HUES64 (cell line): ENCODE results near the gene FAM234B.
"Not testable (repeated sequence)": the region's sequence is repeated elsewhere in the genome, so short reads cannot be mapped to it uniquely, and the experiment has no call there.

Experiments used
- H3K27ac ChIP-seq: 2 replicates; pipeline ENCODE4 v1.7.0; 2013; ENCODE audit warnings: low read depth, low read length, inconsistent platforms
- H3K27me3 ChIP-seq: 2 replicates; pipeline ENCODE4 v1.6.1; 2013; ENCODE audit warnings: mild to moderate bottlenecking, low read length; ENCODE audit not compliant: insufficient read depth
- H3K36me3 ChIP-seq: 2 replicates; pipeline ENCODE4 v1.6.1; 2013; ENCODE audit warnings: mild to moderate bottlenecking, low read length; ENCODE audit not compliant: insufficient read depth
- H3K4me1 ChIP-seq: 2 replicates; pipeline ENCODE4 v1.6.1; 2013; ENCODE audit warnings: mild to moderate bottlenecking, low read length, moderate library complexity; ENCODE audit not compliant: insufficient read depth
- H3K4me3 ChIP-seq: 2 replicates; pipeline ENCODE4 v1.5.1; 2013; ENCODE audit warnings: mild to moderate bottlenecking, low read length, moderate library complexity
- H3K9ac ChIP-seq: 2 replicates; pipeline ENCODE4 v1.6.1; 2013; ENCODE audit warnings: mild to moderate bottlenecking, low read depth, low read length
- H3K9me3 ChIP-seq: 2 replicates; pipeline ENCODE4 v1.6.1; 2013; ENCODE audit warnings: low read depth, low read length; ENCODE audit not compliant: insufficient read depth
- WGBS: fragments of 150-250, 120-280 bp; methylation state at CpG from one replicate; pipeline ENCODE4 v1.1.7; 2013; ENCODE audit warnings: missing lambda C conversion rate; 5-methylcytosine and 5-hydroxymethylcytosine counted together

Gene FAM234B

GRCh38 chr12:13075786-13076570, 31.8 kb downstream of the FAM234B start:
- Histone ChIP-seq H3K9ac (no peak overlapping the region), H3K4me3 (no peak overlapping the region), H3K4me1 (peaks cover 4% of the 10 kb centered on the region), H3K27ac (no peak overlapping the region), H3K36me3 (peaks cover 60% of the 10 kb centered on the region), H3K9me3 (no peaks in the 10 kb centered on the region), H3K27me3 (no peaks in the 10 kb centered on the region)
- 90% methylated on average over 12 of the region's 12 CpGs for WGBS

GRCh38 chr12:13079440-13079906, 35.3 kb downstream of the FAM234B start:
- H3K4me1 ChIP-seq, result peaks cover 4% of the 10 kb centered on the region
- H3K9me3 ChIP-seq, result no peaks in the 10 kb centered on the region
- H3K9ac ChIP-seq, result no peak overlapping the region
- no peak overlapping the region for H3K4me3 ChIP-seq
- 80% methylated on average over 8 of the region's 8 CpGs for WGBS
- H3K27me3 ChIP-seq, result no peaks in the 10 kb centered on the region
- H3K27ac ChIP-seq, result peak overlapping the region; percentile 4; the same call in 1 of the 2 replicates
- H3K36me3 ChIP-seq, result peaks cover 42% of the 10 kb centered on the region

GRCh38 chr12:13080266-13080665, 36.1 kb downstream of the FAM234B start:
- peaks cover 4% of the 10 kb centered on the region for H3K4me1 ChIP-seq
- H3K9ac ChIP-seq, result no peak overlapping the region
- no peak overlapping the region for H3K27ac ChIP-seq
- no peaks in the 10 kb centered on the region for H3K9me3 ChIP-seq
- no peaks in the 10 kb centered on the region for H3K27me3 ChIP-seq
- peaks cover 39% of the 10 kb centered on the region for H3K36me3 ChIP-seq
- H3K4me3 ChIP-seq, result no peak overlapping the region
- 97% methylated on average over 3 of the region's 3 CpGs for WGBS

- no peaks in the 10 kb centered on the region for H3K9me3 ChIP-seq
- WGBS, result 100% methylated on average over 1 of the region's 2 CpGs
- no peaks in the 10 kb centered on the region for H3K27me3 ChIP-seq
- no peak overlapping the region for H3K27ac ChIP-seq
- no peak overlapping the region for H3K4me3 ChIP-seq
- H3K36me3 ChIP-seq, result peaks cover 25% of the 10 kb centered on the region
- H3K4me1 ChIP-seq, result peaks cover 22% of the 10 kb centered on the region
- H3K9ac ChIP-seq, result no peak overlapping the region
Observed at GRCh38 chr12:13082861-13083260, 38.7 kb downstream of the FAM234B start.

GRCh38 chr12:13083638-13084037, 39.5 kb downstream of the FAM234B start:
- H3K27me3 ChIP-seq, H3K9me3 ChIP-seq, H3K4me3 ChIP-seq, H3K27ac ChIP-seq, H3K9ac ChIP-seq: not testable (repeated sequence)
- Histone ChIP-seq H3K36me3 (peaks cover 25% of the 10 kb centered on the region), H3K4me1 (peaks cover 27% of the 10 kb centered on the region)
- WGBS, result 98% methylated on average over 1 of the region's 5 CpGs

- no peak overlapping the region for H3K27ac ChIP-seq
- no peak overlapping the region for H3K9ac ChIP-seq
- peaks cover 31% of the 10 kb centered on the region for H3K4me1 ChIP-seq
- 96% methylated on average over 11 of the region's 11 CpGs for WGBS
- no peaks in the 10 kb centered on the region for H3K27me3 ChIP-seq
- H3K9me3 ChIP-seq, result no peaks in the 10 kb centered on the region
- H3K4me3 ChIP-seq, result no peak overlapping the region
- H3K36me3 ChIP-seq, result peaks cover 22% of the 10 kb centered on the region
Observed at GRCh38 chr12:13084898-13085640, 40.9 kb downstream of the FAM234B start.

- no peaks in the 10 kb centered on the region for H3K9me3 ChIP-seq
- H3K4me3 ChIP-seq, result no peak overlapping the region
- no peak overlapping the region for H3K27ac ChIP-seq
- 90% methylated on average over 7 of the region's 7 CpGs for WGBS
- H3K27me3 ChIP-seq, result no peaks in the 10 kb centered on the region
- H3K4me1 ChIP-seq, result peaks cover 31% of the 10 kb centered on the region
- H3K9ac ChIP-seq, result no peak overlapping the region
- peaks cover 12% of the 10 kb centered on the region for H3K36me3 ChIP-seq
Observed at GRCh38 chr12:13085968-13086686, 41.9 kb downstream of the FAM234B start.

- H3K36me3 ChIP-seq, result 0 out of 2 replicates have a peak, but pooled peaks cover 3% of the 10 kb centered on the region
- H3K9ac ChIP-seq, result peak overlapping the region; percentile 40
Observed at GRCh38 chr12:13087766-13088165, 43.6 kb downstream of the FAM234B start.

GRCh38 chr12:13088496-13088895, 44.3 kb downstream of the FAM234B start:
- Histone ChIP-seq H3K36me3 (0 out of 2 replicates have a peak, but pooled peaks cover 3% of the 10 kb centered on the region), H3K4me3 (peak overlapping the region; percentile 13; the same call in 1 of the 2 replicates), H3K9ac (peak overlapping the region; percentile 40), H3K27me3 (no peaks in the 10 kb centered on the region), H3K4me1 (peaks cover 44% of the 10 kb centered on the region), H3K9me3 (no peaks in the 10 kb centered on the region), H3K27ac (peak overlapping the region; percentile 92)
- whole genome bisulfite sequencing, result 0% methylated on average over 1 of the region's 4 CpGs

More at GRCh38 chr12:13087766-13088165, 43.6 kb downstream of the FAM234B start:
- 39% methylated on average over 5 of the region's 5 CpGs for WGBS
- Histone ChIP-seq H3K27me3 (no peaks in the 10 kb centered on the region), H3K4me1 (peaks cover 39% of the 10 kb centered on the region), H3K9me3 (no peaks in the 10 kb centered on the region), H3K27ac (peak overlapping the region; percentile 92), H3K4me3 (peak overlapping the region; percentile 13; the same call in 1 of the 2 replicates)

- WGBS, result 95% methylated on average over 3 of the region's 4 CpGs
Observed at GRCh38 chr12:13090054-13090453, 45.9 kb downstream of the FAM234B start.

More at GRCh38 chr12:13090054-13090453, 45.9 kb downstream of the FAM234B start:
- no peak overlapping the region for H3K4me3 ChIP-seq
- 0 out of 2 replicates have a peak, but pooled peaks cover 1% of the 10 kb centered on the region for H3K36me3 ChIP-seq
- H3K27me3 ChIP-seq, result no peaks in the 10 kb centered on the region
- no peak overlapping the region for H3K9ac ChIP-seq
- H3K4me1 ChIP-seq, result peaks cover 44% of the 10 kb centered on the region
- no peaks in the 10 kb centered on the region for H3K9me3 ChIP-seq
- H3K27ac ChIP-seq, result no peak overlapping the region
